Thyroid gland (tissue), 4 donors: ENCODE results near the gene TRPM2.

Experiments used
- CTCF ChIP-seq, 6 experiments: fragments of 200-600 bp in 3 of 6; fragments of 450-650 bp in 3 of 6; sonication (generic) in 3 of 6; IDR thresholded peaks; one replicate each; pipeline ENCODE4 v1.5.1; 2016 to 2019; ENCODE audit warnings: antibody characterized with exemption in 6 of 6, mild to moderate bottlenecking in 2 of 6, inconsistent platforms in 1 of 6, moderate library complexity in 1 of 6
- POLR2A ChIP-seq, 2 donors: fragments of 450-650 bp; IDR thresholded peaks; one replicate each; pipeline ENCODE4 v1.6.1; 2017; ENCODE audit warnings: antibody characterized with exemption in 2 of 2, mild to moderate bottlenecking in 2 of 2, moderate library complexity in 1 of 2

GRCh38 chr21:44434936-44435635 lies 81.7 kb downstream of the TRPM2 start:
- TF ChIP-seq CTCF (IDR thresholded peaks at IDR 0.05), result no peak
- TF ChIP-seq POLR2A (IDR thresholded peaks at IDR 0.05), result no peak
